Kidney capillary endothelial cell (primary cell): ENCODE data around the gene PBX2.

Experiments
- DNase-seq: peaks from one replicate; pipeline ENCODE4 v3.0.0-alpha.2; 2018; ENCODE audit warnings: low spot score

The PBX2 gene

DNA sequence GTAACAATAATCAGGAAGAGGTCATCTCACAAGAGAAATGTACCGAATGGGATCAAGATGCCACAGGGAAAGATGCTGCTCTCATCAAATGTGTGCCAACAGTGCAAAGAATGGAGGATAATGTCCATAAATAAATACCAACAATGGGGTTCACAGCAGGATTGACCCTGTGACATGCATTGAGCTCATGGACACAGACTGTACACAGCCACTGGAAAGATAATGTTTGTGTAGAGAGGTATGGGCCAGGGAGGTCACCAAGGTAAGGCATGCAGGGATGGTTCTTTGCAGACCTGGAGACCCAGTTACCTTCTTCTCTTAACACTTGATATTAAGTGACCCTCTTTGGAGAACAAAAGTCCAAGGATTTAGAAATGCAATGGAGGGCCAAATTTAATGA lies 15.6 kb downstream of the PBX2 start:
- DNase-seq, result no peak

DNA sequence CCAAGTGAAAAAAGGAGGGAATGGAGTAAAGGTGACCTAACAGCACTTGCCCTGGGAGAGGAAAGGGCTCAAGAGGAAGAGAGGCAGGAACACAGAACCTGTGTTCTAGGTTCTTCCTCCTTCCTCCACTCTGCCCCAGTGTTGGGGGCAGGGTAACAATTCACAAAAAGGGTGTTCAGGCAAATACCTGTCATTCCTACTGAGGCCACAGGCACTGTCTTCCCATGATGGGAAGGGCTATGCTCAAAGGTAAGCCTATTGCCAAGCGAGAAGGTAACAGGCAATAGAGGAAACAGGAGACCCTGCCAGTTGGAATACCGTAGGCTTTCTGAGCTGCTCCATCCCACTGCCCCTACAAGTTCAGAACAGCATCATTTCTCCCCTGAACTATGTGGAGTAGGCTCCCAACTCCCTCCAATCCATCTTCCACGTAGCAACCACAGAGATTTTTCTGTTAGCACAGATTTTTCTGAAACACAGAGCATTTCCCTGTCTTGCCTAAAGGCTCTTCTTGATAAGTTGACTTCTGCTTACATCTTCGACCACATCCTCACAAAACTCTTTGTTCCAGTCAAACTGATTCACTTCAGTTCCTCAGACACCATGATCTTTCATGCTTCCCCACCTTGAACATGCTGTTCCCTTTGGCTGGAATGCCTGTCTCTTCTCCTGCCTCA lies 16.8 kb downstream of the PBX2 start:
- DNase-seq, result no peak

DNA sequence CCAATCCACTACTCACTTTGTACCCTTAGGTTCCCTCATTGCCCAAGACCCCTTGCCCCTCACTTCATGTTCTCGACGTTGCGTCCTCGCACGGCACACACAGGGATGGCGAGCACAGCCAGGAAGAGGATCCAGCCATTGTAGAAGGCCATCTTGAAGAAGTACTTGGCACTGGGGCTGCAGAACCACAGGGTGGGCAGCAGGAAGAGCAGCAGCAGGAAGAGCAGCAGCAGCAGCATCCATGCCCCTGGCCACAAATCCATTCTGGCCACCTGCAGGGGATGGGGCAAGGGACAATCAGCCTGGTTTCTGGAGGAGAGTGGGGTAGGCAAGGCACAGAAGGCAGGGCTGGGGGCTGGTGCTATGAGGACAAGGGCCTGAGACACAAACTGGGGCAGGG lies 18.8 kb downstream of the PBX2 start:
- no peak for DNase-seq

DNA sequence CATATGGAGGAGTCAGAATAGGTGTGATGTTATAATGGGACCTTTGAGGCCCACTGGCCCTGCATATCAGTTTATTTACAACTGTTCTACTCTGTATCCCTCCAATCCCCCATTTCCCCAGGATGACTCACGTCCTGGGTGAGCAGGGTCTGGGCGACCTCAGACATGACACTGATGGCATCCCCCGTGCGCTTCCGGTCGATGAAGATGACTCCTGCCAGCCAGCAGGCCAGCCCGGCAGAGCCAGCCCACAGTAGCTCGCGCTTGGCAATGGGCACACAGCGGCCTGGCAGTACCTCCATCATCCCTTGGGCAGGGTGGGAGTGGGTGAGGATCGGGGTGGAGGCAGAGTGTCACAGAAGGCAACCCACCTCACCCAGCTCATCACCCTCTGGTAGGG lies 19.7 kb downstream of the PBX2 start:
- DNase-seq, result no peak

DNA sequence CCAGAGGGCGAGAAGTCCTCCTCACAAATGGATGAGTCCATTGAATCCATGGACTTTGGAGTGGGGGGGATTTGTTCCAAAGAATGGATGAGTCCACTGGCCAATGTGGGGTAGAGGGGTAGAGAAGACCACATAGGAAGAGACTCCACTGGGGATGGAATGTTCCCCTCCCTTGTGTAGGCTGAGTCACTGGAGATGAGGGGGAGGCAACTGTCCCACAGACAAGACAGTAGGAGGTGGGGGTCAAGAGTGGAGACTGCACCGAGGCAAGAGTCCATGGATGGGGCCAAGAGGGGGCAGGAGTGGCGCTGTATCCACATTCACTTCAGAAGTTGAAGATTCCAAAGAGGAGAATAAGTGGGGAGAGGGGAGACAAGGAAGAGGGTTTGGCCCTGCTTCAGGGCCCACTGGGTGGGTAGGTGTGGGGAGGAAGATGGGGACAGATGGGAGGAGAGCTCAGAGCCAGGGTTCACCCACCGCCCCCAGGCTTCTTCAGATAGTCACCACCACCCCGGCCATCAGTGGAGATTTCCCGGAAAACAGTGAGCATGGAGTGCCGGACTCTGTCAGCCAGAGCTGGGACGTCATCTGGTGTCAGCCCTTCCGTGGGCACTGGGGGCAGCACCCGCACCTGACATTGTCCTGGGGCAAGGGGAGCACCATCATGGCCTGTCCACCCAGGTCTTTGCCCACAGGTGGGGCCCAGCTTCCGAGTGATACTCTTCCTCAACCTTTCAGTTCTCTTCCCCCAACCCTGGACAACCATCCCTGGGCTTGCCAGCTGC lies 21.0 kb downstream of the PBX2 start:
- DNase-seq, result no peak

DNA sequence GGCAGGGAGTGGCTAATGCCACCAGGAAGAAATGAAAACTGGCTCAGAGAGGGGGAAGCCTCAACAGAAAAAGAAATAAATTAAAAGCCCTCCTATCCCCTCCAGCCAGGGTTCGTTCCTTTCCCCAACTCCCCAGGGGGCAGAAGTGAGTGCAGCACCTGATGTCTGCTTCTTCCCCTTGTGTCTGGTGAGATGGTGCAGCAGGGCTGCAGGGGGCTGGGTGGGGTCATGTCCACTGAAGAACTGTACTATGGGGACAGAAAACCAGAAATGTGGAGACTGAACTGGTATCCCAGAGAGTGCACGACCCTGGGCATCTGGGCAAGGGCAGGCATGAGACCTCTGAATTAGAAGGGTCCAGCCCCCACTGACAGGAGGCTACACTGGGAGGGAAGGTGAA lies 21.7 kb downstream of the PBX2 start:
- no peak for DNase-seq

DNA sequence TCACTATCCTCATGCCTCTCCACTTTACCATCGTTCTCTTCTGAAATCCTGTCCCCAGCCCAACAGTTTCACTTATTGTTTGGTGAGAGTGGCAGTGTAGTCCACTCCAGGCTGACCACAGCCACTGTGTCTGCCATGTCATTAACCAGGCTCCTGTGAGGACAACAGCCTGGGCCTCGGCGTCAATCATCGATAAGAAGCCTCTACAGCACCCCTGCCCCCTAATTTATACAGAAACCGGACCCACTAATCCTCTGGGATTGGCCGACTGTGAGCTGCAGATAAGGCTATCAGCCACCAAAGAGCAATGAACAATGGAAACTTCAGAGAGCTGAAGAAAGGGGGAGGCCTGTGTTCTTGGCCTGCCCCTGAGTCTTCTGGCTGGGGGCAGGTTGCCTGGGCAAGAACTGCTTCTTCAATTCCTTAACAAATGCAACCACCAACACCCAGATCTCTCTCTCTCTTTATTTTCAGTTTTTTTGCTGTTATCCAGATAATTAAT lies 22.2 kb downstream of the PBX2 start:
- no peak for DNase-seq

DNA sequence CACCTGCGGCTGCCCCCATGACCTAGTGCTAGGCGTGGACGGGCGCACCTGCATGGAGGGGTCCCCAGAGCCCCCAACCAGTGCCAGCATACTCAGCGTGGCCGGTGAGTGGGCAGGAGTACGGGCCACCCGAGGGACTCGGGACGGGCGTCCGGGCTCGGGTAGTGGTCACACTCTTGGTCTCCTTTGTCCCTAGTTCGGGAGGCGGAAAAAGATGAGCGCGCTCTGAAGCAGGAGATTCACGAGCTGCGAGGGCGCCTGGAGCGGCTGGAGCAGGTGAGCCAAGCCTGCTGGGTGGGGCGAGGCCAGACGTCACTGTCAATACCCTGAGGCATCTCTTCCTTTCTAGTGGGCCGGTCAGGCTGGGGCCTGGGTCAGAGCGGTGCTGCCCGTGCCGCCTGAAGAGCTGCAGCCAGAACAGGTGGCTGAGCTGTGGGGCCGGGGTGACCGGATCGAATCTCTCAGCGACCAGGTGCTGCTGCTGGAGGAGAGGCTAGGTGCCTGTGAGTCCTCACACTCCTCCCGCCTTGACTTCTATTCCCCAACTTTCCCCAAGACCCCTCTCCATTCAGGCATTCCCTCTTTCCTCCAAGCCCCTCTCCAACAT lies 22.7 kb downstream of the PBX2 start:
- DNase-seq, result no peak

DNA sequence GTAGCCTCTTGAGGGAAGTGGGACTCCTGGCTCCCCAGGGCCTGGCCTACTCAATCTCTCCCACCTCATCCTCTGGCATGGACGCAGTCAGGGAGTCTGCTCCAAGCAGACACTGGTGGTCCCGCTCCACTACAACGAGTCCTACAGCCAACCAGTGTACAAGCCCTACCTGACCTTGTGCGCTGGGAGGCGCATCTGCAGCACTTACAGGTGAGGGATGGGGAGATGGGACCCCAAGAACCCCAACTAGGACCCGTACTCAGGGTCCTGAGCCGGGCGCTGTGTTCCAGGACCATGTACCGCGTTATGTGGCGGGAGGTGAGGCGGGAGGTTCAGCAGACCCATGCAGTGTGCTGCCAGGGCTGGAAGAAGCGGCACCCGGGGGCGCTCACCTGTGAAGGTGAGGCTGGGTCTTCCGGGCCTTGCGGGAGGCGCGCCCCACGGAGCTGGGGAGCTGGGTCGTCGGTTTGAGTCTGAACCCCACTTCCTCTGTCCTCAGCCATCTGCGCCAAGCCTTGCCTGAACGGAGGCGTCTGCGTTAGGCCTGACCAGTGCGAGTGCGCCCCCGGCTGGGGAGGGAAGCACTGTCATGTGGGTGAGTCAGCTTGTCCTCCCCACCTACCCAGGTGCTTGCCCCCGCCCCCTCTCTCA lies 23.5 kb downstream of the PBX2 start:
- no peak for DNase-seq

DNA sequence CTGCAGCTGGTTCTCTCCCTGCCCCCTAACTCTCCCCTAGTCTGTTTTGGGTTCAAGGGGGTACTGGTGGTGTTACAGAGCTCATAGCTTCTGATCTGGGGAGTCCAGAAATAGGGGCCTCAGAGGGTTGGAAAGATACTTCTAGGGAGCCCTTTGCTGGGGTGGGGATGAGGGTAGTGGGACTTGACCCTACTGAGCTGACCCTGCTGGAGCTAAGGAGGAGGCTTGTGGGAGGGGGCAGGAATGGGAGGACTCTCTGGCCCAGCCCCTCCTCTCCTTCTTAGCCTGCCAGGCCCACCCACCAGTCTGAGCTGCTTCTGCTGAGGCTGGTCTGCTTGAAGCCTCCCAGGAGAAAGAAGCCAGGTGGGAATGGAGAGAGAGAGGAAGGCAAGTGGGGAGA lies 25.7 kb downstream of the PBX2 start, which contains the start of gene EGFL8:
EGFL8 (plus strand) TSS at position 301 of the 400 bp plus-strand sequence. CDS start 1,571 bp downstream, outside the sequence.
- DNase-seq, result no peak

DNA sequence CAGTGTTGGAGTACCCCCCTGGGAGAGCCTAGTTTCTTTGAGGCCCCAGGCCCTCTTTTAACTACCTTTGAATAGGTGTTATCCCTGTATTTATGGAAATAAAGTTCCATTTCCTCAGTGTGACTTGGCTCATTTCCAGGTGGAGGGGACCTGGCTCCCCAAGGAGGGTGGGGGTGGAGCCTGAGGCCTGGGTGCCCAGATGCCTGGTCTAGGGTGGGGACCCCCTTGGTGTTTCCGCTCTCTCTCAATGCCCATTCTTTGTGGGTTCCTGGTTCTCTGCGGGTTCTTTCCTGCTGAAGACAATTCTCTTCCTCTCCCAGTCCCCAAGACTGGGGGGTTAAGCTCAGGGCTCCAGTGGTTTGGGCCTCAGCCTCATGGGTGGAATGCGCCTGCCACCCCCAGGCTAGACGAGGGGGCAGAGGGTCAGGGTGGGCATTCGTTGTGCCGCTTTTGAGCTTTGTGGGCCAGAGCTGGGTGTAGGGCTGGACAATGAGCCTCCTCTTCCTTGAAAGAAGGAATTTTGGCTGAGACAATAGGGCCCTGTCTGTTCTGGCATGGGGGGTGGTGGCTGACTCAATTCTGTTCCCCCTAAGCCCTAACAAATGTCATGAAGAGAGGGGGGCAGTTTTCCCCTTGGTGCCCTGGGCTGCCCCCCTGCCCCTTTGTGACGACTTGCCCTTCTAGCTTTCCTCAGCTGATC lies 26.3 kb downstream of the PBX2 start:
- no peak for DNase-seq

DNA sequence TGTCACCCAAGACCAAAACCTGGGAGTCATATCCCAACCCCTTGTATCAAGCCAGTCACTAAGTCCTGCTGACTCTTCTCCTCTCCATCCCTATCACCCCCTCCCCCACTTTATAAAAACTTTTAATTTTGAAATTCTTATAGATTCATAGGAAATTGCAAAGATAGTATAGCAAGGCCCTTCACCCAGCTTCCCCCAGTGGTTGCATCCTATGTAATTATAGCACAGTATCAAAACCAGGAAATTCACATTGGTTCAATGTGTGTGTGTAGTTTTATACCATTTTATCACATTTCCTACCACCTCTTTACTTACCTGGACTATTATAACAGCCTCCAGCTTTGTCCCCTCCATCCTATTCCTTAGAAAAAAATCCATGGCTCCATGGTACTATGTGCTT lies 31.9 kb downstream of the PBX2 start:
- no peak for DNase-seq

DNA sequence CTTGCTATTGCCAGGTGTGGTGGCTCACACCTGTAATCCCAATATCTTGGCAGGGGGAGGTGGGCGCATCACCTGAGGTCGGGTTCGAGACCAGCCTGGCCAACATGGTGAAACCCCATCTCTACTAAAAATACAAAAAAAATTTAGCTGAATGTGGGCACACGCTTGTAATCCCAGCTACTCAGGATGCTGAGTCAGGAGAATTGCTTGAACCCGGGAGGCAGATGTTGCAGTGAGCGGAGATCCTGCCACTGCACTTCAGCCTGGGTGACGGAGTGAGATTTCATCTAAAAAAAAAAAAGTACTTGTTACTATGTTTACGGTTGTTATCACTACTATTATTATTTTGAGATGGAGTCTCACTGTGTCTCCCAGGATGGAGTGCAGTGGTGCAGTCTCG lies 33.1 kb downstream of the PBX2 start:
- no peak for DNase-seq

DNA sequence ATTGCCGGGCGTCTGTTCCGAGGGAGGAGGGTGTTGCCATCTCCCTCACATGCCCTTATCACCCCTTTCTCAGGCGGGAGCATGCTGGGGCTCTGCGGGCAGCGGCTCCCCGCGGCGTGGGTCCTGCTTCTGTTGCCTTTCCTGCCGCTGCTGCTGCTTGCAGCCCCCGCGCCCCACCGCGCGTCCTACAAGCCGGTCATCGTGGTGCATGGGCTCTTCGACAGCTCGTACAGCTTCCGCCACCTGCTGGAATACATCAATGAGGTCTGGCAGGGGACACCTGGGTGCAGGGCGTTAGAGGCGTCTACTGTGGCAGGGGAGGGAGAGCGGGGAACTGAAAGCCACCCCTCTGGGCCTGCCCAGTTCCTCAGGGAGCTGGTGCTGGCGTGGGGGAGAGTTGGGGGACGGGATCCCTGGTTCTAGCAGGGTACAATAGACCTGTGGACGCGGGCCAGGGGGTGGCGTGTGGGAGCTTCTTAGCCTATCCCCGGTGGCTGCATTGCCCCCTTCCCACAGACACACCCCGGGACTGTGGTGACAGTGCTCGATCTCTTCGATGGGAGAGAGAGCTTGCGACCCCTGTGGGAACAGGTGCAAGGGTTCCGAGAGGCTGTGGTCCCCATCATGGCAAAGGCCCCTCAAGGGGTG lies 35.4 kb downstream of the PBX2 start:
- peak; percentile 29 for DNase-seq

DNA sequence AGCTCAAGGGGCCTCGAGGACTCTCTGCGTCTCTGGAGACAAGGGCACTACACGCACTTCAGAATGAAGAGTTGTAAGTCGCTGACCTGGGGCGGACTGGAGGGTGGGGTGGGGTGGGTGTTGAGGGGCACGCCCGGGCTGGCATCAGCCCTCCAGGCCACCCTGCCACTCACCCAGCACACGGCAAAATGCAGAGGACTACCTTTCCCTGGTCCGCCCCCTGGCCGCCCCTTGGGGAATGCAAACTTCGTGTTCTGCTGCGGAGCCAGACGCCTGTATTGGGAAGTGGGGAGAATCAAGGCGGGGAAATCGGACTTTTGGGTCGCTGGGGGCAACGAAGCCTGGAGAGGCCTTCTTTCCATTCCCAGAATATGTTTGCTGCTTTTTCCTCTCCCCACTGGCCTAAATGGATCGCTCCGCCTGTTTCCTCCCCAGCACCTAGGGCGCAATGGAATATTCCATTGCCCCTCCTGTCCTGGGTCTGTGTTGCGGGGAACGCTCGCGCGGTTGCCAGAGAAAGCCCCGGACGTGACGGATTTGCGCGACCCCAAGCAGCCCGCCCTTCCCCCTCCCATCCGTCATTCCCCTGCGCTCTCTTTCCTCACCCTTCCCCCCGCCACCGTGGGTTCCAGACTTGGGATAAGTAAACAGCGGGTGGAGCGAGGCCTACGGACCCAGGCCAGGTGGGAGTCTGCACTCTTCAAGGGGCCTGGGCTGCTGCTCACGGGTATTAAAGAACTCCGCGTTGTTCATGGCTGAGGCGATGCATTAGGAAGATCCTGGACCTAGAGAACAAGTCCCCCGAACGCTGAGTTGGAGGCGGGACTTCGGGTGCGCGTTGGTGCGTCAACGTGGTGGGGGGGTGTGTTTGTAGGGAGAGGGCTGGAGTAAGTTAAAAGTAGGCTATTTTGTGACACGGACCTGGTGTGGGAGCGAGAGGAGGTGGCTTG lies 36.2 kb downstream of the PBX2 start, which contains the start of gene PPT2:
PPT2 (plus strand) TSS at position 578 of the 950 bp plus-strand sequence. CDS start 454 bp downstream, outside the sequence.
- DNase-seq, result peak; percentile 86

DNA sequence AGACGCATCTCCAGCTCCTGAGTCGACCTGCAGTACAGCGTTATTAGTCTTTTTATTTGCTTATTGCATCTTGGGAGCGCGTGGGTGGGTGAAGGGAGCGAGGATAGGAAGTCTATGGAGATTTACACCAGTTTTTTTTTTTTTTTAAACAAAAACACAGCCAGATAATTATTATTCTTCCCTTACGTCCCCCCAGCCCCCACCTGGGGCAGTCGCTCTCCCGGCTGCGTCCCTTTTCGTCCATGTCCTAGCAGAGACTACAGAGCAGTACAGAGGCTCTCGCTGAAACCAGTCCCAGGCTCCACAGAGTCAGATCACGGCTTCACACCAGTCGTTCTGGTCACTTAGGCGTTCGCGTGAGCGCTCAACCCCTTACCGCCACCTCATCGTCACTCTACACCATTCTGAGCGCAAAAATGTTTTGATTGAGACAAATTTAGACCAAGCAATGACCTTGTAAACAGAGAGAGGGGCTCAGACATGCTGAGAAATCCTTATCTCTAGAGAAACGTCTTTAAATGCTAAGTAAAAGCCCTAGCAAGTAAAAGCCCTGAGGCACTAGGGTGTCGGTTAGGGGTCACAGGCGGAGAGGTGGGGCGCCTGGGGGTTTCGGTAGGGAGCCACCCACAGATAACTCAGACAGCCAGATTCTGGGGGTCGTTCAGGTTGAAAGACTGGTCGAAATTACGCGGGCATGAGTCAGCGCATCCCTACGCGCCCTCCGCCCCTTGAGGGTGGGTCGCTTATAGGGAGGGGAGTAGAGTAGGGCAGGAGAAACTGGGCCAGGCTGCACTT lies 37.0 kb downstream of the PBX2 start:
- DNase-seq, result no peak

DNA sequence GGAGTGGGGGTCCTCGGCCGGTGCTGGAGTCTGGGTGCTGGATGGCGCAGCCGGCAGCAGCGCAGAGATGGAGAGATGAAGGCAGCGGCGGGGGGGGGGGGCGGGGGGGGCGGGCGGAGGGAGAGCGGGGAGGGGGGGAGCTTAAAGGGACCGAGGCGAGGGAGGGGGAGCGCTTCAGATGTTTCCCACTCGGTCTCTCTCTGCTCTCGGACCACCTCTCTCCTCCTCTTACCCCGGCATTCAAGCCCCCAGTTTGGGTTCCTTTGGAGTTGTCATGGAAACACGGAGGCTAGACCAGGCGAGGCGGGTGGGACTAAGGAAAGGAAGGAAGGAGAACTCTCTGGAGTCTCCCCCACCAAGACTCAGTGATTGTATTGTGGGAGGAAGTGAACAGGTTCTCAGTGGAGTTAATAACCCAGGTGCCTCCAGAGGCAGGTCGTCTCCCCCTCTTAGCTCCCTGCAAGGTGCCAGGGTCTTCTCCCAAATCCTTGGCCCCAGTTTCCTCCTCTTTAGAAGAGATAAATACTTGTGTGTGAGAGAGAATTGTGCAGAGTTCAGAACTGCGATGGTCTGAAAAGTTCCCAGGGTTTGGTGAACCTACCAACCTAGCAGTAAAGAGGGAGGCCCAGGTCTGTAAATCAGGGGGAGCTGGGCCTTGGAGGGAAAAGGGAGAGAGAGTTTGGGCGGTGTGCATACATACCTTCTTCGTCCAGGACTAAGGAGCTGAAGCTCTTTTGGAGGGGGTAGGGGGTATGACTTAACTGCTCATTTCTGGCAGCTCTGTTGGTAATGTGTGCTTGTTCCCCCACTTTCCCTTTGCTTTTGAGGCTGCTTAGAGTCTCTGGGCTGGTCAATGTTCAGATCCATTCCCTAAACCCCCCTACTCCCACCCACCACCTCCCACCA lies 37.9 kb downstream of the PBX2 start, which contains the start of gene PRRT1:
PRRT1 (minus strand) TSS at position 77 of the 906 bp plus-strand sequence. CDS start 112 bp downstream, outside the sequence.
- no peak for DNase-seq
